CD4-positive, alpha-beta memory T cell (primary cell): ENCODE data around the gene CENPL. TPM values are rescaled to one million over a fixed set of nuclear protein-coding genes. Genes with fewer than 3 reads are reported as not detected.
"Not testable (repeated sequence)": the region's sequence is repeated elsewhere in the genome, so short reads cannot be mapped to it uniquely, and the experiment has no call there.

Experiments used
- CTCF ChIA-PET: fragments of 350-600 bp; sonication (Branson Sonifier 250); formaldehyde crosslinking; loops from one replicate; lab custom pipeline; 2021; ENCODE audit warnings: inconsistent platforms; ENCODE audit not compliant: partially characterized antibody; lab: Charles Lee
- POLR2A ChIA-PET: fragments of 350-600 bp; sonication (Branson Sonifier 250); formaldehyde crosslinking; loops from one replicate; lab custom pipeline; 2021; ENCODE audit not compliant: partially characterized antibody; lab: Charles Lee
- DNase-seq, 5 donors: peaks; one replicate each; pipeline versions ENCODE4 v3.0.0 to v3.0.0-alpha.2; 2020 to 2022; ENCODE audit warnings: mixed read lengths in 1 of 5
- H3K27ac ChIP-seq: one replicate; pipeline ENCODE4 v1.7.0; 2013; ENCODE audit warnings: low read depth, low read length
- H3K27me3 ChIP-seq: 2 replicates; pipeline ENCODE4 v1.7.0; 2013; ENCODE audit warnings: mild to moderate bottlenecking, low read length, moderate library complexity; ENCODE audit not compliant: insufficient read depth
- H3K36me3 ChIP-seq: 2 replicates; pipeline ENCODE4 v1.7.0; 2013; ENCODE audit warnings: mild to moderate bottlenecking, low read length, moderate library complexity; ENCODE audit not compliant: insufficient read depth
- H3K4me1 ChIP-seq: 2 replicates; pipeline ENCODE4 v1.7.0; 2013; ENCODE audit warnings: mild to moderate bottlenecking, low read length, moderate library complexity; ENCODE audit not compliant: insufficient read depth
- H3K4me3 ChIP-seq, 2 donors: one replicate each; pipeline ENCODE4 v1.7.0; 2013; ENCODE audit warnings: low read length in 2 of 2, mild to moderate bottlenecking in 1 of 2
- H3K9me3 ChIP-seq, 2 donors: one replicate each; pipeline ENCODE4 v1.7.0; 2013; ENCODE audit warnings: low read length in 2 of 2, control low read depth in 1 of 2; ENCODE audit not compliant: control insufficient read depth in 1 of 2
- H3K27ac Mint-ChIP-seq, 7 donors: one replicate each; pipeline ENCODE4 v1.8.0; 2020 to 2021; ENCODE audit warnings: mixed read lengths in 7 of 7, mild to moderate bottlenecking in 6 of 7, inconsistent platforms in 3 of 7, moderate library complexity in 3 of 7
- H3K27me3 Mint-ChIP-seq, 2 donors: one replicate each; pipeline ENCODE4 v1.8.0; 2020 to 2021; ENCODE audit warnings: mixed read lengths in 2 of 2
- H3K36me3 Mint-ChIP-seq, 2 donors: one replicate each; pipeline ENCODE4 v1.8.0; 2020 to 2021; ENCODE audit warnings: mixed read lengths in 2 of 2, inconsistent platforms in 1 of 2, mild to moderate bottlenecking in 1 of 2
- H3K4me1 Mint-ChIP-seq, 4 donors: one replicate each; pipeline ENCODE4 v1.8.0; 2020 to 2021; ENCODE audit warnings: mixed read lengths in 4 of 4, mild to moderate bottlenecking in 1 of 4
- H3K4me3 Mint-ChIP-seq, 8 donors: one replicate each; pipeline ENCODE4 v1.8.0; 2020 to 2021; ENCODE audit warnings: mixed read lengths in 8 of 8, mild to moderate bottlenecking in 7 of 8, moderate library complexity in 6 of 8, inconsistent platforms in 3 of 8
- H3K9me3 Mint-ChIP-seq, 8 donors: one replicate each; pipeline ENCODE4 v1.8.0; 2020 to 2021; ENCODE audit warnings: mixed read lengths in 8 of 8, mild to moderate bottlenecking in 5 of 8, inconsistent platforms in 3 of 8, moderate library complexity in 1 of 8
- intact Hi-C: fragments of 100-400 bp; cut with micrococcal nuclease; formaldehyde crosslinking; loops from one replicate; pipeline ENCODE4 v1.15.1; 2023
- polyA plus RNA-seq, 2 donors: library from polyadenylated mRNA; unstranded; fragments of 300-500 nt; fragmentation: Illumina TruSeq; gene quantifications; one replicate each; pipeline ENCODE4 v1.2.3, GENCODE V29; 2021
- total RNA-seq, 2 experiments: library from RNA; stranded (reverse); gene quantifications; one replicate each; pipeline ENCODE4 v1.2.3, GENCODE V29; 2021

Gene CENPL
- total and polyA plus RNA-seq, 4 experiments from 2014 or later: 6.1 to 10.2 (median 8.0) TPM

- Mint-ChIP-seq H3K4me1 (peaks cover 32 to 68% (median 43%) of the 10 kb centered on the region in 4 donors), H3K36me3 (peaks cover 45 to 78% of the 10 kb centered on the region in 2 donors)
- intact Hi-C loops: loop anchor here (10.0 kb wide), 1 partner anchor 1100 kb away; no protein-coding TSS in a partner anchor
These were observed 39.6 kb upstream of the CENPL start for GRCh38 chr1:173864179-173864867.

GRCh38 chr1:173863224-173864161 lies 38.8 kb upstream of the CENPL start:
- peak overlapping the region; percentile 5 to 98 (median 81) for H3K27ac Mint-ChIP-seq
- ChIA-PET CTCF (interaction anchor here (0.6 kb wide), 1 partner anchor 114 kb away, joined by 3 read pairs; no protein-coding TSS in a partner anchor), POLR2A (interaction anchor here (1.9 to 6.6 kb wide), 3 partner anchors 9 to 1136 kb away, joined by 5 to 56 read pairs (median 9); partner anchors contain the start of genes CACYBP, CENPL and DARS2)
- Histone ChIP-seq H3K27me3 (no peaks in the 10 kb centered on the region), H3K4me1 (peaks cover 48% of the 10 kb centered on the region), H3K36me3 (peaks cover 43% of the 10 kb centered on the region), H3K4me3 (no peak overlapping the region), H3K9me3 (no peaks in the 10 kb centered on the region), H3K27ac (no peak overlapping the region)
- H3K27me3 Mint-ChIP-seq: no peaks in the 10 kb centered on the region
- DNase-seq: no peak
- peaks cover 28 to 60% (median 39%) of the 10 kb centered on the region in 4 donors for H3K4me1 Mint-ChIP-seq
- intact Hi-C loops: loop anchor here (10.0 kb wide), 1 partner anchor 1101 kb away; no protein-coding TSS in a partner anchor
- H3K9me3 Mint-ChIP-seq: peaks cover 0 to 6% (median 0%) of the 10 kb centered on the region in 8 donors
- peak overlapping the region in 2 of 8 donors; percentile 15 to 96 for H3K4me3 Mint-ChIP-seq
- H3K36me3 Mint-ChIP-seq: peaks cover 45 to 74% of the 10 kb centered on the region in 2 donors

More at GRCh38 chr1:173864179-173864867, 39.6 kb upstream of the CENPL start:
- peak overlapping the region; percentile 64 to 99 (median 96) for H3K4me3 Mint-ChIP-seq
- peaks cover 55% of the 10 kb centered on the region for H3K4me1 ChIP-seq
- no peaks in the 10 kb centered on the region for H3K9me3 ChIP-seq
- no peaks in the 10 kb centered on the region for H3K27me3 ChIP-seq
- H3K27me3 Mint-ChIP-seq: no peaks in the 10 kb centered on the region
- peaks cover 0 to 6% (median 0%) of the 10 kb centered on the region in 8 donors for H3K9me3 Mint-ChIP-seq
- H3K4me3 ChIP-seq: peak overlapping the region in 1 of 2 donors; percentile 12
- H3K27ac ChIP-seq: peak overlapping the region; percentile 53
- ChIA-PET CTCF (interaction anchor here (0.7 kb wide), 1 partner anchor 25 kb away, joined by 3 read pairs; no protein-coding TSS in a partner anchor), POLR2A (interaction anchor here (0.6 to 6.6 kb wide), 5 partner anchors 9 to 1135 kb away, joined by 3 to 56 read pairs (median 5); partner anchors contain the start of genes CACYBP, CENPL and DARS2)
- peaks cover 43% of the 10 kb centered on the region for H3K36me3 ChIP-seq
- no peak for DNase-seq
- H3K27ac Mint-ChIP-seq: peak overlapping the region; percentile 76 to 98 (median 88)

GRCh38 chr1:173862769-173863223 lies 38.1 kb upstream of the CENPL start:
- DNase-seq: no peak
- Mint-ChIP-seq H3K4me1 (peaks cover 28 to 55% (median 39%) of the 10 kb centered on the region in 4 donors), H3K27me3 (no peaks in the 10 kb centered on the region), H3K4me3 (peak overlapping the region in 1 of 8 donors; percentile 31), H3K36me3 (peaks cover 49 to 76% of the 10 kb centered on the region in 2 donors), H3K27ac (peak overlapping the region in 6 of 7 donors; percentile 17 to 97 (median 56)), H3K9me3 (peaks cover 0 to 3% (median 0%) of the 10 kb centered on the region in 8 donors)
- H3K36me3 ChIP-seq: peaks cover 43% of the 10 kb centered on the region
- POLR2A ChIA-PET: interaction anchor here (1.9 kb wide), 2 partner anchors 39 to 1137 kb away, joined by 5 to 9 read pairs; partner anchors contain the start of genes CACYBP, CENPL and DARS2
- H3K27ac ChIP-seq: no peak overlapping the region
- CTCF ChIA-PET: interaction anchor here (0.6 kb wide), 1 partner anchor 114 kb away, joined by 3 read pairs; no protein-coding TSS in a partner anchor
- intact Hi-C loops: loop anchor here (10.0 kb wide), 1 partner anchor 1102 kb away; no protein-coding TSS in a partner anchor
- no peak overlapping the region for H3K4me3 ChIP-seq
- no peaks in the 10 kb centered on the region for H3K9me3 ChIP-seq
- H3K27me3 ChIP-seq: no peaks in the 10 kb centered on the region
- H3K4me1 ChIP-seq: peaks cover 48% of the 10 kb centered on the region

- not testable (repeated sequence) for H3K27ac ChIP-seq, H3K9me3 ChIP-seq, H3K4me3 Mint-ChIP-seq, H3K27me3 ChIP-seq, H3K27me3 Mint-ChIP-seq, H3K9me3 Mint-ChIP-seq, H3K4me3 ChIP-seq
- ChIA-PET CTCF (interaction anchor here (0.7 kb wide), 1 partner anchor 375 kb away, joined by 3 read pairs; no protein-coding TSS in a partner anchor), POLR2A (interaction anchor here (1.8 to 1.9 kb wide), 3 partner anchors 38 to 1137 kb away, joined by 4 to 9 read pairs (median 5); partner anchors contain the start of genes CACYBP, CENPL and DARS2)
- Histone ChIP-seq H3K4me1 (peaks cover 46% of the 10 kb centered on the region), H3K36me3 (peaks cover 48% of the 10 kb centered on the region)
- intact Hi-C loops: loop anchor here (10.0 kb wide), 1 partner anchor 1103 kb away; no protein-coding TSS in a partner anchor
- DNase-seq: peak in 1 of 5 donors; percentile 37
- peaks cover 31 to 50% (median 39%) of the 10 kb centered on the region in 4 donors for H3K4me1 Mint-ChIP-seq
- peak overlapping the region; percentile 43 to 97 (median 68) for H3K27ac Mint-ChIP-seq
- H3K36me3 Mint-ChIP-seq: peaks cover 53 to 76% of the 10 kb centered on the region in 2 donors
These were observed 37.6 kb upstream of the CENPL start for GRCh38 chr1:173862146-173862768.

GRCh38 chr1:173861731-173862145 lies 37.1 kb upstream of the CENPL start:
- DNase-seq: no peak

More at GRCh38 chr1:173861731-173862145, 37.1 kb upstream of the CENPL start:
- Mint-ChIP-seq H3K36me3 (peaks cover 51 to 71% of the 10 kb centered on the region in 2 donors), H3K9me3 (no peaks in the 10 kb centered on the region), H3K27ac (peak overlapping the region in 6 of 7 donors; percentile 37 to 97 (median 66)), H3K4me3 (no peak overlapping the region), H3K4me1 (peaks cover 28 to 44% (median 35%) of the 10 kb centered on the region in 4 donors), H3K27me3 (no peaks in the 10 kb centered on the region)
- Histone ChIP-seq H3K4me3 (no peak overlapping the region), H3K36me3 (peaks cover 45% of the 10 kb centered on the region), H3K9me3 (no peaks in the 10 kb centered on the region), H3K27ac (no peak overlapping the region), H3K27me3 (no peaks in the 10 kb centered on the region), H3K4me1 (peaks cover 41% of the 10 kb centered on the region)
- ChIA-PET CTCF (interaction anchor here (0.7 kb wide), 1 partner anchor 374 kb away, joined by 3 read pairs; no protein-coding TSS in a partner anchor), POLR2A (interaction anchor here (1.8 kb wide), 1 partner anchor 38 kb away, joined by 4 read pairs; the partner anchor contains the start of genes CENPL and DARS2)
- intact Hi-C loops: loop anchor here (10.0 kb wide), 1 partner anchor 1103 kb away; no protein-coding TSS in a partner anchor
